Measurements from ENCODE around the gene LRRN4CL.

LRRN4CL gene

DNA sequence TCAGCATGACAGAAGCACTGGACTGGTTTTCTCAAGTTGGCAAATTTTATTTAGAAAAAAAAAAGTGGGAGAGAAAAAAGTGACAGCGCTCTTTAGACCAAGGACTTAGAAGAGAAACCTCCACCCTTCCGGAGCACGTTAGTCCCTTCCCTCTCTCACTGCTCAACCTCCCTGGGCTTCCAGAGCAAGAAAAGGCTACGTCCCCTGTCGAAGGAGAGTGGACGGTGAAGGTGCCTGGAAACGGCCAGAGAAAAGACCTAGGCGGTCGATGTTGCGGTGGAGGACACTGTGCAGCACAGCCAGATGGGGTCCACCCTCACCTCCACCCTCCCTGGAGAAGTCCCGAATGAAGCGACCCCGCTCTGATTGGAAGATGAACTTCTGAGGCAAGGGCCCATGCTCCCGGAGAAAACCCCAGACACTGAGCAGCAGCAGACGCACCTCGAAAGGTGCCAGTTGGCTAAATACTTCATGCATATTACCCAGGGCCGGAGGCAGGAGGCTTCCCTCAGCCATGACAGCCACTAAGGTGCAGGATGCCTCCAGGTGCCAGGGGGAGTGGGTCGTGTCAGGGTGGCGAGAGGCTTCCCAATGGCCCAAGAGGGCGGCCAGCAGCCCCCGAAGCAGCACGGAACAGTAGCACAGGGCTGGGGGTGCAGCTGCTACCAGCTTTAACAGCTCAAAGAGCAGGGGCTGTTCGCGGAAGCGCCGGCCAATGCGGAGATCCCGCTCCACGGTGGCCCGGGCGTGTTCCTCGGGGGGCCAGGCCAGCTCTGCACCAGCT lies 42.3 kb downstream of the LRRN4CL start:
- DNase-seq (ENCODE audit: low read depth), result no peak

DNA sequence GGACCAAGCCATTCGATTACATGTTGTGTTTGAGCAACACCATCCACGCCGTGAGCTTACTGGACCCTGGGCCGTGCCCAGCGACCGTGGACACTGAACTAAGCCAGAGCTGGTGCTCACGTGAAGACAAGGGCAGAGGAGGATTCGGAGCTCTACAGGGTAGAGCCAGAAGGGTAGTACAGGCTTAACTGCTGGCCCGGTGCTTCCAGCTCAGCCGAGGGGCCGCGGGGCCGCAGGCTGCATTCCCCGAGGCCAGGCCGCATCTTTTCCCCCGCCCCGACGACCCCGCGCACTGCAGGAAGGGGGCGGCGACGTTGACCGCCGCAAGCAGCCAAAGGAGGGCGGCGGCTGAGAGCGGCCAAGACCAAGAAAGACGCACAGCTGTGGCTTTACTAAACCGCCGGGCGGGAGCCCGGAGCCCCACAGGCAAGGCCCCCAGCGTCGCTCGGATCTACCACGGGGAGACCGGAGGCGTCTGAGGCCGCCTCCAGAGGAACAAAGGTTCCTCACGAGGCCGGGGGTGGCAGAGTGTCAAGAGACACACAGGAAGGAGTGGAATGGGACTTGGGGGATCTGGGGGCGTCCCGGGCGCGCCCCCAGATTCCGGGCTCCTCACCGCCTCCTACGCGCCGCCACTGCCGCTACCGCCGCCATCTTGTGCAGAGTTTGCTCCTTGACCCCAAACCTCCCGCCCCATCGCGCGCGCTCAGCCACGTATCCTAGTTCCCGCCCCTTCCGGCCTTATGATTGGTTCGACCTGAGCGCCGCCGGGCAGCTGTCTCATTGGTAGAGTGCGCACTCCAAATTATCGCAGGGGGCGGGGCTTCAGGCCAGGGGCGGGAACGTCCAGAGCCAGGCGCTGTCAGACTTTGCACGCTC lies 43.1 kb downstream of the LRRN4CL start, which contains the start of gene GANAB:
Gene GANAB (minus strand): TSS at position 668 of the 879 bp plus-strand sequence. CDS start 14 bp downstream, at position 654.
- DNase-seq (ENCODE audit: low read depth), result peak; percentile 99

DNA sequence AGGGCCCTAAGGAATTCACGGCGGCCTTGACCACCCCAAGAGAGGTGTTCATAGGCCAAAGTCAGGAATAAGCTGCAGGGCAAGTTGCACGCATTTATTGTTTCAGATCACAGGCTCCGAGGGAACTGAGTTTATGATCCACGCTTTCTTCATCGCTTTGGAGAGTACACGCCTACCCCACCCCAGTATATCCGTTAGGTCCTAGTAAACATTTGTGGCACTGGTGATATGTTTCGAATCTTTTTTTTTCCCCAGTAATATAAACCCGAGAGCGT lies 43.7 kb downstream of the LRRN4CL start:
- no peak for DNase-seq (ENCODE audit: low read depth)

DNA sequence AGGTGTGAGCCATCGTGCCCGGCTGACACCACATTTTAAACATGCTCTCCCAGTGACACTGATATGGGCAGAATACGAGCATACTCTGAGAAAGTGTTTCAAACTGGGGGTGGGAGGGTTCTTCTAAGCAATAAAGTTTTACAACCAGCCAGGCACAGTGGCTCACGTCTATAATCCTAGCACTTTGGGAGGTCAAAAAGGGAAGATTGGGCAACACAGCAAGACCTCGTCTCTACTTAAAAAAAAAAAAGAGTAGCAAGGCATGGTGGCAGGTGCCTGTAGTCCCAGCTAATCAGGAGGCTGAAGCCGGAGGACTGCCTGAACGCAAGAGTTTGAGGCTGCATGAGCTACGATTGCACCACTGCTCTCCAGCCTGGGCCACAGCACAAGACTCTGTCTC lies 45.1 kb downstream of the LRRN4CL start:
- no peak for DNase-seq (ENCODE audit: low read depth)
